ENCODE measurements around the gene TAF3.
A peak's percentile ranks its signal among the peaks of the same experiment; 100 is the strongest.
"Not testable (repeated sequence)": the region's sequence is repeated elsewhere in the genome, so short reads cannot be mapped to it uniquely, and the experiment has no call there.

Gene TAF3

GRCh38 chr10:7972367-7972766 is 154.1 kb downstream of the TAF3 start:
- no peak for DNase-seq

- DNase-seq = no peak
Measured at GRCh38 chr10:7980196-7980595, 161.9 kb downstream of the TAF3 start.

DNA sequence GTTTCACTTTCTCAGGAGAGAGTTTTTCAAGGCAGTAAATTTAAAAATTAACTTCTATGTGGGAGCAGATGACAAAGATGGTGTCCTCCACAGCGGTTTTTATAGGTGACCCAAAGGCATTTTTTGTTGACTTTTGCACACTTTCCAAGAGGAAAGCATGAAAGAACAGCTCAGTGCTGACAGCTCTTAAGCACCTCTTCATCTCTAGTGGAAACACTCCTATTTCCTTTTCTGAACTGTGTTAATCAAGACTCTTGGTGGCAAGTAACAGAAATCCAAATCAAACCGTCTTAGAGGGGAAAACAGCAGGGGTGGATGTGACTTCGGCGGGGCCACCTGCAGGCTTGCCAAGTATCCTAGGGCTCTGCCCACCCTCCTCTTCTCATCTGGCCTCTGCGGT is 164.4 kb downstream of the TAF3 start:
- DNase-seq = no peak

GRCh38 chr10:7984325-7984724 is 166.0 kb downstream of the TAF3 start:
- DNase-seq = no peak

DNA sequence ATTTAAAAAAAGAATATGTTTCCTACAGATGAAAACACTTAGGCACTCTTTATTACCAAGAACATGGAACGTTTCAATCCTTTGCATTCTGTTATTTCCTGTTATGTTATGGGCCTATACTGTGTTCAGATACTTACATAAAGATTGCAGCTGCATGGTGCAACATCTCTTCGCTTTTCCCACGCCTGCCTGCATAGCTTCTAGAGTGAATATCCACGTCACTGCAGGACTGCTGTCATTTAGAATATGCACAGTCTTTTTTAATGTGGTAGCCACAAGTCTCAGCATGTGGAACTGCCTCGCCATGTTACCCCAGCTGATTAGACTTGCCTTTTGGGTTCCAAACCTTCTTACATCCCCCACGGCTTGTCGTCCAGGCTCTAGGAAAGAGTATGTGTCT is 166.6 kb downstream of the TAF3 start:
- DNase-seq = no peak

DNA sequence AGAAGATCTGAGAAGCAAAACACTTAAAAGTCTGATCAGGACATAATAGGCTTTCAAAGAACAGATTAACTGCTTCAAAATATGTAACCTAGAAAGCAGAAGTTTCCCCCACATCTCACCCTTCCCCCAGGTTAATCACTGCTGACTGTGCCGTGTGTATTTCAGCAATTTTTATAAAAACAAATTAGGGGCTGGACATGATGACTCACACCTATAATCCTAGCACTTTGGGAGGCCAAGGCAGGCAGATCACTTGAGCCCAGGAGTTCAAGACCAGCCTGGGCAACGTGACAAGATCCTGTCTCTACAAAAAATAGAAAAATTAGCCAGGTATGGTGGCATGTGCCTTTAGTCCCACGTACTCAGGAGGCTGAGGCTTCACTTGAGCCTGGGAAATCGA is 168.5 kb downstream of the TAF3 start:
- DNase-seq = no peak

GRCh38 chr10:7988989-7989388 is 170.7 kb downstream of the TAF3 start:
- no peak for DNase-seq

DNA sequence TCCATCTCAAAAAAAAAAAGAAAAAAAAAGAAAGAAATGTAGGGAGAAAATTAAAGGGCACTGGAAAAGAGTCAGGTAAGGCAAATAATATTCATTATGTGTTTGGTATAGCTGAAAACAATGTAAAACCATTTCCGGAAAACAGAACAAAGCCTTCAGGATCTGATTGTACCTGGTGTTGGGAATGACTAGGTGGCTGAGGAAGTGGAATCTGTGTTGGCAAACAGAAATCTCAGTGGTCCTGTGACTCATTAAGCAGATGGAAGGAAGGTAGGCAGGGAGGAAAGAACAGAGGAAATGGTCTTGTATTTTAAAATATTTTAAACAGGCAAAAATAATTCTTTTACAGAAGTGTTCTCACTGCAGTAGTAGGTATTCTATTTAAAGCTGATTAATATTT is 180.5 kb downstream of the TAF3 start:
- no peak for DNase-seq

- no peak for DNase-seq
Measured at GRCh38 chr10:8004469-8005000, 186.2 kb downstream of the TAF3 start.

DNA sequence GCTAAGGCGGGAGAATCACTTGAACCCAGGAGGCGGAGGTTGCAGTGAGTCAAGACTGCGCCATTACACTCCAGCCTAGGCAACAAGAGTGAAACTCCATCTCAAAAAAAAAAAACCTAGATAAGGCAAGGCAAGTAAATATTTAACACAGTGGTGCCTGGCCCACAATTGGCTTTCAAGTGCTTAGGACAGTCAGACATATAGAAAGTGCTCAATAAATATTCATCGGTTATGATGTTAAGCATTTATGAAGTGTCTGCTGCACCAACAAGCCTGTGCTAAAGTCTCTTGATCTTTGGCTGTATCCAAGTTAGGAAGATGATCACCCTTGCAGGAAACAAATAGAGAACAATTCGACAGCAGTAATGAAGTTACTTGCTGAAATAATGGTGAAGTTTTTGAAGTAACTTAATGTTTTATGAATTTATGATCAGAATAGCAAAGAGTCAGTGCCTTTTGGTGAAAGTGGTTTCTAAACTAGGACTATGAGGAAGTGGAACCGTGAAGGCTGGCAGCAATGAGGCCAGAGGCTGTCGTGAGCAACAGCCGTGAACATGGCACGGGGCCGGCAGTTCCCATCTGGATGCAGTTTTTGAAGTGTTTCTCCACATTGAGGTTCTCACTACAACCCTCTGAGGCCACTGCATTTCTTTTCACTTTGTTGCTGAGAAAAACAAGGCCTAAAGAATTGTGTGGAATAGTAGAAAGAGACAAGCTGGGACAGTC is 188.1 kb downstream of the TAF3 start:
- DNase-seq = no peak

- DNase-seq = no peak
Measured at GRCh38 chr10:8009031-8009430, 190.7 kb downstream of the TAF3 start.

- no peak for DNase-seq
Measured at GRCh38 chr10:8013006-8013405, 194.7 kb downstream of the TAF3 start.

GRCh38 chr10:8013619-8014018 is 195.3 kb downstream of the TAF3 start:
- no peak for DNase-seq

GRCh38 chr10:8014649-8015048 is 196.3 kb downstream of the TAF3 start:
- DNase-seq = no peak

DNA sequence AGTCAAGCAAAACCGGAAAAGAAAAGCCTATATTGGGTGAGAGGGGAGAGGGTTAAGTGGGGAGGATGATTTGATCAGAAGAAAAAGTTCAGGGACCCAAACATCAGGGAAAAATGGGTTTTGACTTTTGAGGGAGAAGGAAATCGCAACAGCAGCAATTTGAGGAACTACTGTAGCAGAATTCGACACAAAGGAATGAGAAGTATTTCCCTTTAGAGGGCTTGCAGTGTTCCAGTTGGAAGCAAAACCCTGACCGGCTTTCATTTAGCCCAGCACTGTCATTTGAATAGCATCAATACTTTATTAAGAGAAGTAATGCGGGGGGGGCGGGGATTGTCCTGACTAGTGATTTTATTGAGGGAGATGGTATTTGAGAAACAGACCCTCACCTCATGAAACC is 199.0 kb downstream of the TAF3 start:
- DNase-seq = no peak

DNA sequence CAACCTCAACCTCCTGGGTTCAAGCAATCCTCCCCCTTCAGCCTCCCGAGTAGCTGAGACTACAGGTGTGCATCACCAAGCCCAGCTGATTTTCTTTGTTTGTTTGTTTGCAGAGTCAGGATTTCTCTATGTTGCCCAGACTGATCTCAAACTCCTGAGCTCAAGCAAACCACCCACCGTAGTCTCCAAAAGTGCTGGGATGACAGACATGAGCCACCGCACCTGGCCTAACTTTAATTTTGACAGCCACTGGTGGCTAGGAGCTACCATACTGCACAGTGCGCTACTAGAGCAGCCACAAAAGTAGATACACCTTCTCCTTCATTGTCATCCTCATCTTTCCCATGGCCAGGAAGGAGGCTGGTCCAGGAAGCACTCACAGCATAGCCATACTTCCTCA is 205.0 kb downstream of the TAF3 start:
- no peak for DNase-seq

DNA sequence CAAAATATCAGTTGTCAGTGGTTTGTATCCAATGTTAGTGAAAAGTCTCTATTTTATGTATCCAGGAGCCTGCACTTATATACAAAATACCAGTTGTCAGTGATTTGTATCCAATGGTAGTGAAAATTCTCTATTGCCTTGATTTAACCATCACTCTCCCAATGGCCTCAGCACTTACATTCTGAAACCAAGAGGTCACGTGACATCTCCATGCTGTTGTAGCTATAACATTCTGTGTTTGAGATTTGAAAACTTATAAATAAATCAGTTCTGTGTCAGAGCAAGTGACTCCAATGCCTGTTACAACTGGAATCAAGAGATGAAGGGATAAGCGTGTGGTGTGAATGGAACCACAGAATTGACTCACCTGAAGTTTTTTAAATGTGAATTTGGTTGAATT is 205.5 kb downstream of the TAF3 start:
- DNase-seq = no peak

- no peak for DNase-seq
Measured at GRCh38 chr10:8026349-8027259, 208.3 kb downstream of the TAF3 start.

GRCh38 chr10:8031211-8031610 is 212.9 kb downstream of the TAF3 start:
- not testable (repeated sequence) for DNase-seq

- DNase-seq = no peak
Measured at GRCh38 chr10:8032558-8032957, 214.3 kb downstream of the TAF3 start.

DNA sequence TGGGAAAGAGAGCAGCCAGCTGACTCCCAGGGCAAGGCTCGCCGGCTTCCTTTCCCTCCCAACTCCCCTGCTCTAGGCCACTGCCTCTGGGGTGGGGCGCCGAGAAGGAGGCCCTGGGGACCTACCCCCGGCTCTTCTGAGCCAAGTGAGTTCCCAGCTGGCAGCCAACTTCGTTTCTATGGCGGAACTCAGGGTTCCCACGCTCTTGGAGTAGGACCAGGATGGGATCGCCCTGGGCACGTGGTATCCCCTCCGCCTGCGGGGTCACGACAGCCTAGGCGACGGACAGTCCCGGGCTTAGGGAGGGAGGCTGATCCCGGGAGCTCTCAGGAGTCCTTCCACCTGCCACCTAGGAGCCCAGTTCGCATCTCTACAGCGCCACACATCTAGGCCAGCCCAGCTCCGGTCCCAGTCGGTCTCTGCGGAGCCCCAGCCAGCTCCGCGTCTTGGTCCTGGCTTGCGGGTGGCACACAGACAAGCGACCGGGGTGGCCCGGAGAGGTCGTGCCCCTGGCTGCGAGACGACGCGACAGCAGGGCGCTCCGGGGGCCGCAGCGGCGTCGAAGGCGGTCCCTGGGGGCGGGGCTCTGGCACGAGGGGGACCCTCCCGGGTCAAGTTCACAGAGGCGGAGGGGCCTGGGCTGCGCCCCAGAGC is 215.6 kb downstream of the TAF3 start:
- DNase-seq = no peak

DNA sequence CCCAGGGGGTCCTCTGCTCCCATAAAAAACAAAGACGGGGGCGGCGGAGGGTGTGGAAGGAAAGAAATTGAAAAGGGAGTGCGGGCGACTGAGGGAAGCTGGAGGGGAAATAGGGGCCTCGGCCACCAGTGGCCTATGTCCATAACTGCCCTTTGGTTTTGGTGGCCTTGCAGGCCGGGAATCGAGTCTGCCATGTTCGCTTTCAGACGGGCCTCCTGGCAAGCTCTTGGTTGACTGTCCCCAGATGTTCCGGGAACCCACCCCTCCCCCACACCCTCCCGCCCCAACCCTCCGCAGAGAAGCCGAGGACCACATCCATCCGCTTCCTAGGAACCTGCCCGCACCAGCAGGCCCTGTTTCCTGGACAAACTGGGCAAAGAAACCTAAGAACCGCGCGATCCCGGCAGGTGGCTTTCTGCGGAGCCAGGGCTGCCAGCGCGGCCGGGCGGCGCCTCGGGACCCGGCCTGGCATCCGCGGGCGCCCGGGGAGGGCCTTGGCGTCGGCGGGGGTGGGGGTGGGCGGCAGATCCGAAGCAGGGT is 216.2 kb downstream of the TAF3 start:
- DNase-seq = no peak

DNA sequence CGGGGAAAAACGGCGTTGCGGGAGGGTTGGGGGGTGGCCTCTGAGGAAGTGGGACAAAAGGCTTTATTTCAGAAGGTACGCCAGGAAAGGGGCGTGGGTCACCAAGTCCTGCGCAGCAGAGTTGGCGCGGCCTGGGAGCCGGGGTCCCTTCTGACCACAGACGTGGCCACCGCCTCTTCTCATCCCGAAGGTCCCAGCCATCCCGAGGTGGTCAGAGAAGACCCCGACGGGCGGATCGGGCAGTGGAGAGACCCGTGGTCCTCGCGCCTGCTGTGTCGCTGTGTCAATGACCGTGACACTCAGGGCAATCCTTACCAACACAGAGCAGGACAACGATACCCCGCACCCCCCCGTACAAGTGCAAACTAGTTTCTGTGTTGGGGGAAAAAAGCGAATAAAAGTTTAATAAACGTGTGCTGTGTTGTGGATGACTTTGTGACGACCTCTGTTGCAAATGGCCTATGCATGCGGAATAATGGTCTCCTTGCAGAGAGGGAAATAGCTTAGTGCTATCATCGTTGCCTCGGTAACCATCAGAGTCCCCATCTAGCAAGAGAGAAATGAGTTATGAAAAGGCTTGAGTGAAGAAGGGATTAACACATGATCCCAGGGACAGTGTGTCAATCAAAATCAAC is 216.8 kb downstream of the TAF3 start:
- DNase-seq = peak; percentile 20
